Ascending aorta (tissue), 2 donors: ENCODE measurements around the gene FOXN1. TPM values are rescaled to one million over a fixed set of nuclear protein-coding genes. Genes with fewer than 3 reads are reported as not detected.

Source experiments
- DNase-seq, 2 donors: peaks; one replicate each; pipeline ENCODE4 v3.0.0-alpha.2; 2019; ENCODE audit warnings: low spot score in 2 of 2
- H3K27ac ChIP-seq, 2 donors: fragments of 200-600 bp; sonication (generic); one replicate each; pipeline ENCODE4 v1.5.1; 2016 to 2017; ENCODE audit warnings: mild to moderate bottlenecking in 1 of 2
- H3K27me3 ChIP-seq: fragments of 200-600 bp; sonication (generic); one replicate; pipeline ENCODE4 v1.5.1; 2017
- H3K36me3 ChIP-seq, 2 donors: fragments of 200-600 bp; sonication (generic); one replicate each; pipeline ENCODE4 v1.5.1; 2016
- H3K4me1 ChIP-seq, 2 donors: fragments of 200-600 bp; sonication (generic); one replicate each; pipeline ENCODE4 v1.5.1; 2016 to 2017; ENCODE audit warnings: mild to moderate bottlenecking in 1 of 2
- H3K4me3 ChIP-seq, 2 donors: fragments of 200-600 bp; sonication (generic); one replicate each; pipeline ENCODE4 v1.5.1; 2016 to 2017; ENCODE audit warnings: mild to moderate bottlenecking in 1 of 2
- H3K9me3 ChIP-seq, 2 donors: fragments of 200-600 bp; sonication (generic); one replicate each; pipeline ENCODE4 v1.5.1; 2016
- CTCF ChIP-seq, 3 experiments: fragments of 200-600 bp in 2 of 3; fragments of 450-650 bp in 1 of 3; sonication (generic) in 2 of 3; IDR thresholded peaks; one replicate each; pipeline ENCODE4 v1.5.1; 2016 to 2019; ENCODE audit warnings: antibody characterized with exemption in 3 of 3, mild to moderate bottlenecking in 1 of 3, moderate library complexity in 1 of 3
- intact Hi-C: fragments of 100-400 bp; cut with DNase I; formaldehyde crosslinking; loops from one replicate; pipeline ENCODE4 v1.15.1; 2023
- total RNA-seq: library from RNA; depleted of rRNA; stranded (reverse); fragments of >200 nt; gene quantifications from one replicate; pipeline ENCODE4 v1.1.0, GENCODE V29; 2016

Gene FOXN1
- total RNA-seq, 1 donor from 2014 or later, result not detected

GRCh38 chr17:28488533-28489276 lies 17.4 kb upstream of the FOXN1 start:
- intact Hi-C loops, result no loop called here
- DNase-seq, result no peak
- H3K27ac ChIP-seq, result no peak overlapping the region
- H3K27me3 ChIP-seq, result no peaks in the 10 kb centered on the region
- no peaks in the 10 kb centered on the region for H3K4me1 ChIP-seq
- H3K9me3 ChIP-seq, result no peaks in the 10 kb centered on the region
- H3K36me3 ChIP-seq, result no peaks in the 10 kb centered on the region
- TF ChIP-seq CTCF (IDR thresholded peaks at IDR 0.05), result no peak
- no peak overlapping the region for H3K4me3 ChIP-seq

GRCh38 chr17:28491286-28491685 lies 14.9 kb upstream of the FOXN1 start:
- Histone ChIP-seq H3K4me3 (no peak overlapping the region), H3K4me1 (no peaks in the 10 kb centered on the region), H3K27me3 (no peaks in the 10 kb centered on the region), H3K27ac (no peak overlapping the region), H3K9me3 (no peaks in the 10 kb centered on the region), H3K36me3 (no peaks in the 10 kb centered on the region)
- intact Hi-C loops, result no loop called here
- no peak for TF ChIP-seq CTCF (IDR thresholded peaks at IDR 0.05)
- DNase-seq, result no peak

- intact Hi-C loops, result no loop called here
- no peak for TF ChIP-seq CTCF (IDR thresholded peaks at IDR 0.05)
- H3K27me3 ChIP-seq, result no peaks in the 10 kb centered on the region
These were observed 14.3 kb upstream of the FOXN1 start for GRCh38 chr17:28491860-28492259.

GRCh38 chr17:28492352-28493310 lies 13.5 kb upstream of the FOXN1 start:
- no peak for DNase-seq
- H3K9me3 ChIP-seq, result no peaks in the 10 kb centered on the region
- no peak for TF ChIP-seq CTCF (IDR thresholded peaks at IDR 0.05)
- H3K27me3 ChIP-seq, result no peaks in the 10 kb centered on the region
- no peak overlapping the region for H3K4me3 ChIP-seq
- intact Hi-C loops, result no loop called here
- H3K4me1 ChIP-seq, result no peaks in the 10 kb centered on the region
- H3K36me3 ChIP-seq, result no peaks in the 10 kb centered on the region
- no peak overlapping the region for H3K27ac ChIP-seq

More at GRCh38 chr17:28491860-28492259, 14.3 kb upstream of the FOXN1 start:
- no peak overlapping the region for H3K4me3 ChIP-seq
- H3K27ac ChIP-seq, result no peak overlapping the region
- no peak for DNase-seq
- no peaks in the 10 kb centered on the region for H3K4me1 ChIP-seq
- H3K36me3 ChIP-seq, result no peaks in the 10 kb centered on the region
- H3K9me3 ChIP-seq, result no peaks in the 10 kb centered on the region

GRCh38 chr17:28493460-28493859 lies 12.7 kb upstream of the FOXN1 start:
- no peak overlapping the region for H3K27ac ChIP-seq
- H3K27me3 ChIP-seq, result no peaks in the 10 kb centered on the region
- DNase-seq, result no peak
- no peaks in the 10 kb centered on the region for H3K4me1 ChIP-seq
- no peak for TF ChIP-seq CTCF (IDR thresholded peaks at IDR 0.05)
- no peaks in the 10 kb centered on the region for H3K36me3 ChIP-seq
- no peaks in the 10 kb centered on the region for H3K9me3 ChIP-seq
- no peak overlapping the region for H3K4me3 ChIP-seq
- intact Hi-C loops, result no loop called here
